Mucosa of descending colon (tissue), 3 donors: ENCODE measurements around the gene REG1A. TPM values are rescaled to one million over a fixed set of nuclear protein-coding genes. Genes with fewer than 3 reads are reported as not detected.
A peak's percentile ranks its signal among the peaks of the same experiment; 100 is the strongest.

Source experiments
- ATAC-seq: fragments of 200-7000 bp; cut with Tn5 transposase; one replicate; pipeline ENCODE4 v1.9.1; 2020; ENCODE audit warnings: mild to moderate bottlenecking, moderate library complexity
- DNase-seq, 3 donors: peaks; one replicate each; pipeline ENCODE4 v3.0.0-alpha.2; 2020
- H3K36me3 ChIP-seq: fragments of 200-600 bp; one replicate; pipeline ENCODE4 v1.8.0; 2021; ENCODE audit warnings: low read depth, mild to moderate bottlenecking
- H3K4me1 ChIP-seq: fragments of 200-600 bp; one replicate; pipeline ENCODE4 v1.8.0; 2021; ENCODE audit warnings: low read depth, mild to moderate bottlenecking
- H3K4me3 ChIP-seq: fragments of 200-600 bp; one replicate; pipeline ENCODE4 v1.8.0; 2021; ENCODE audit warnings: mild to moderate bottlenecking
- H3K9me3 ChIP-seq: fragments of 200-600 bp; one replicate; pipeline ENCODE4 v1.8.0; 2021; ENCODE audit warnings: mild to moderate bottlenecking
- CTCF ChIP-seq: fragments of 200-600 bp; IDR thresholded peaks from one replicate; pipeline ENCODE4 v1.8.0; 2022; ENCODE audit warnings: antibody characterized with exemption, mild to moderate bottlenecking
- intact Hi-C, 2 donors: fragments of 100-400 bp; cut with DNase I in 1 of 2; cut with micrococcal nuclease in 1 of 2; formaldehyde crosslinking; loops; one replicate each; pipeline versions ENCODE4 v1.11.0 to v1.11.1; 2022; cut with DNase I, micrococcal nuclease
- total RNA-seq, 3 donors: library from RNA; stranded (reverse); fragmentation: NEBNext Ultra II Directional in 2 of 3; extraction: Animal tissue kit (Norgen Biotek cat#: 25700) in 2 of 3; gene quantifications; one replicate each; pipeline versions ENCODE4 v1.2.1 to v1.2.4, GENCODE V29; 2021 to 2023
- donor health status: DM: no; HTN: no; CAD: no; lungs with moderate emphysema.
- donor health status: DM: no; HTN: no; CAD: no.
- donor health status: DM: no; HTN: yes; CAD: no.

The REG1A gene
- total RNA-seq, 3 donors from 2014 or later = 0.89 to 885 TPM; not detected in 1

- no peaks in the 10 kb centered on the region for H3K9me3 ChIP-seq
- intact Hi-C loops = no loop called here
- H3K4me3 ChIP-seq = no peak overlapping the region
- no peaks in the 10 kb centered on the region for H3K36me3 ChIP-seq
- peaks cover 1% of the 10 kb centered on the region for H3K4me1 ChIP-seq
- no peak for ATAC-seq
- no peak for DNase-seq
- no peak for TF ChIP-seq CTCF
Observed at GRCh38 chr2:79085382-79085781, 34.9 kb upstream of the REG1A start.

- no peaks in the 10 kb centered on the region for H3K9me3 ChIP-seq
- DNase-seq (no peak), ATAC-seq (no peak)
- no peak for TF ChIP-seq CTCF
- no peak overlapping the region for H3K4me3 ChIP-seq
- no peaks in the 10 kb centered on the region for H3K36me3 ChIP-seq
- intact Hi-C loops = no loop called here
- peaks cover 3% of the 10 kb centered on the region for H3K4me1 ChIP-seq
Observed at GRCh38 chr2:79086255-79086654, 34.0 kb upstream of the REG1A start.

GRCh38 chr2:79087785-79088364 lies 32.4 kb upstream of the REG1A start, which contains the start of gene REG1B:
REG1B (minus strand) TSS chr2:79087993; CDS start chr2:79087612, 381 bp downstream.
- no peaks in the 10 kb centered on the region for H3K36me3 ChIP-seq
- TF ChIP-seq CTCF = no peak
- peak; percentile 25 for ATAC-seq
- H3K4me3 ChIP-seq = no peak within 1 kb of the TSS
- H3K4me1 ChIP-seq = peaks cover 3% of the 10 kb centered on the region
- intact Hi-C loops = no loop called here
- no peaks in the 10 kb centered on the region for H3K9me3 ChIP-seq
- DNase-seq = no peak

GRCh38 chr2:79090693-79091092 lies 29.6 kb upstream of the REG1A start:
- Histone ChIP-seq H3K36me3 (no peaks in the 10 kb centered on the region), H3K4me3 (no peak overlapping the region)
- DNase-seq = peak in 1 of 3 donors; percentile 6

GRCh38 chr2:79097843-79098242 lies 22.4 kb upstream of the REG1A start:
- Histone ChIP-seq H3K36me3 (no peaks in the 10 kb centered on the region), H3K4me3 (no peak overlapping the region), H3K4me1 (no peaks in the 10 kb centered on the region), H3K9me3 (peaks cover 9% of the 10 kb centered on the region)
- DNase-seq (no peak), ATAC-seq (no peak)
- TF ChIP-seq CTCF = no peak
- intact Hi-C loops = no loop called here

More at GRCh38 chr2:79090693-79091092, 29.6 kb upstream of the REG1A start:
- H3K9me3 ChIP-seq = no peaks in the 10 kb centered on the region
- TF ChIP-seq CTCF = no peak
- ATAC-seq = peak; percentile 92
- peaks cover 3% of the 10 kb centered on the region for H3K4me1 ChIP-seq
- intact Hi-C loops = no loop called here
